Body of pancreas (tissue), 4 donors: ENCODE results near the gene RSL1D1. TPM values are rescaled to one million over a fixed set of nuclear protein-coding genes. Genes with fewer than 3 reads are reported as not detected.

ENCODE experiments used
- ATAC-seq: fragments of 150-250 bp; one replicate; pipeline ENCODE4 v1.9.1; 2016
- DNase-seq, 4 donors: peaks; one replicate each; pipeline ENCODE4 v3.0.0-alpha.2; 2019
- H3K27ac ChIP-seq, 4 donors: fragments of 200-600 bp; sonication (generic); 1 replicate in 3 of 4; 2 replicates in 1 of 4; pipeline versions ENCODE4 v1.5.1 to v1.6.1; 2016 to 2019; ENCODE audit warnings: mild to moderate bottlenecking in 1 of 4, mixed read lengths in 1 of 4, moderate library complexity in 1 of 4
- H3K27me3 ChIP-seq, 2 donors: fragments of 200-600 bp; sonication (generic); one replicate each; pipeline ENCODE4 v1.6.0; 2016; ENCODE audit warnings: mild to moderate bottlenecking in 1 of 2
- H3K36me3 ChIP-seq, 2 donors: fragments of 200-600 bp; sonication (generic); replicated peaks in 1 of 2; 2 replicates each; pipeline ENCODE4 v1.5.1; 2016; ENCODE audit warnings: low read depth in 2 of 2; ENCODE audit not compliant: insufficient read depth in 1 of 2
- H3K4me1 ChIP-seq: fragments of 200-600 bp; sonication (generic); one replicate; pipeline ENCODE4 v1.6.0; 2016
- H3K4me3 ChIP-seq, 2 donors: fragments of 200-600 bp; sonication (generic); 1 replicate in 1 of 2; 2 replicates in 1 of 2; pipeline ENCODE4 v1.5.1; 2016 to 2019
- H3K9me3 ChIP-seq, 3 donors: fragments of 200-600 bp; sonication (generic); 1 replicate in 2 of 3; 2 replicates in 1 of 3; pipeline ENCODE4 v1.5.1; 2016
- CTCF ChIP-seq, 7 experiments: fragments of 450-650 bp in 4 of 7; fragments of 200-600 bp in 3 of 7; sonication (generic) in 3 of 7; IDR thresholded peaks; one replicate each; pipeline ENCODE4 v1.5.1; 2016 to 2019; ENCODE audit warnings: antibody characterized with exemption in 7 of 7
- POLR2A ChIP-seq, 3 donors: fragments of 450-650 bp; IDR thresholded peaks; one replicate each; pipeline ENCODE4 v1.6.1; 2016; ENCODE audit warnings: antibody characterized with exemption in 3 of 3, mild to moderate bottlenecking in 2 of 3
- WGBS, 2 donors: methylation state at CpG; one replicate each; pipeline ENCODE4 v1.1.5; 2017; 5-methylcytosine and 5-hydroxymethylcytosine counted together
- intact Hi-C: fragments of 100-400 bp; cut with DNase I; formaldehyde crosslinking; loops from one replicate; pipeline ENCODE4 v1.15.1; 2023
- total RNA-seq, 2 donors: library from RNA; depleted of rRNA; stranded (reverse); fragments of >200 nt; gene quantifications; one replicate each; pipeline ENCODE4 v1.1.0, GENCODE V29; 2016

Gene RSL1D1
- total RNA-seq, 2 donors from 2014 or later, result 199 to 246 TPM

GRCh38 chr16:11801481-11802021, 49.8 kb downstream of the RSL1D1 start:
- TF ChIP-seq CTCF (IDR thresholded peaks at IDR 0.05), result no peak
- TF ChIP-seq POLR2A (IDR thresholded peaks at IDR 0.05), result no peak
- Histone ChIP-seq H3K27ac (no peak overlapping the region), H3K9me3 (no peaks in the 10 kb centered on the region), H3K27me3 (no peaks in the 10 kb centered on the region), H3K4me1 (peaks cover 19% of the 10 kb centered on the region), H3K36me3 (no peaks in the 10 kb centered on the region), H3K4me3 (no peak overlapping the region)
- no peak for DNase-seq
- 73 to 97% methylated on average over 3 of the region's 3 CpGs for WGBS, 2 donors
- ATAC-seq, result no peak
- intact Hi-C loops, result loop anchor here (10.0 kb wide), 1 partner anchor 387 kb away; no protein-coding TSS in a partner anchor

- Histone ChIP-seq H3K27ac (peak overlapping the region in 1 of 4 donors; percentile 34), H3K36me3 (no peaks in the 10 kb centered on the region), H3K4me1 (peaks cover 26% of the 10 kb centered on the region), H3K4me3 (no peak overlapping the region), H3K9me3 (no peaks in the 10 kb centered on the region), H3K27me3 (no peaks in the 10 kb centered on the region)
- ATAC-seq (no peak), DNase-seq (no peak)
- intact Hi-C loops, result loop anchor here (10.0 kb wide), 1 partner anchor 386 kb away; no protein-coding TSS in a partner anchor
- TF ChIP-seq POLR2A (IDR thresholded peaks at IDR 0.05), result no peak
- no peak for TF ChIP-seq CTCF (IDR thresholded peaks at IDR 0.05)
- 76 to 100% methylated on average over 3 of the region's 3 CpGs for WGBS, 2 donors
Observed at GRCh38 chr16:11800382-11800718, 51.0 kb downstream of the RSL1D1 start.

- intact Hi-C loops, result loop anchor here (10.0 kb wide), 1 partner anchor 385 kb away; no protein-coding TSS in a partner anchor
- Histone ChIP-seq H3K9me3 (no peaks in the 10 kb centered on the region), H3K4me3 (no peak overlapping the region), H3K36me3 (no peaks in the 10 kb centered on the region), H3K27ac (peak overlapping the region in 1 of 4 donors; percentile 34), H3K27me3 (no peaks in the 10 kb centered on the region), H3K4me1 (peaks cover 32% of the 10 kb centered on the region)
- DNase-seq, result no peak
- WGBS, 2 donors, result 76 to 96% methylated on average over 13 to 14 of the region's 14 CpGs
- TF ChIP-seq CTCF (IDR thresholded peaks at IDR 0.05) (no peak), POLR2A (IDR thresholded peaks at IDR 0.05) (no peak)
- ATAC-seq, result no peak
Observed at GRCh38 chr16:11799509-11800381, 51.6 kb downstream of the RSL1D1 start.

- H3K9me3 ChIP-seq, result no peaks in the 10 kb centered on the region
- peak overlapping the region in 2 of 4 donors; percentile 98 to 99 for H3K27ac ChIP-seq
- TF ChIP-seq POLR2A (IDR thresholded peaks at IDR 0.05) (no peak), CTCF (IDR thresholded peaks at IDR 0.05) (no peak)
- H3K4me3 ChIP-seq, result no peak overlapping the region
- no peak for ATAC-seq
- peaks cover 37% of the 10 kb centered on the region for H3K4me1 ChIP-seq
- intact Hi-C loops, result no loop called here
- H3K27me3 ChIP-seq, result no peaks in the 10 kb centered on the region
- H3K36me3 ChIP-seq, result no peaks in the 10 kb centered on the region
- WGBS, 2 donors, result 91 to 98% methylated on average over 6 to 10 of the region's 10 CpGs
- no peak for DNase-seq
Observed at GRCh38 chr16:11799017-11799381, 52.3 kb downstream of the RSL1D1 start.
